Measurements from ENCODE around the gene GNG2.

- TF ChIP-seq CTCF (conservative IDR thresholded peaks at IDR 0.05), result no peak
- no peak for TF ChIP-seq EZH2 (IDR thresholded peaks at IDR 0.05; ENCODE audit: low read depth)
Observed at GRCh38 chr14:51969852-51970540, 109.6 kb downstream of the GNG2 start.

Measured in PC-9 (cell line).